DND-41 (cell line): Measurements from ENCODE around the gene GADD45GIP1.
"Not testable (repeated sequence)": the region's sequence is repeated elsewhere in the genome, so short reads cannot be mapped to it uniquely, and the experiment has no call there.

Experiments used
- ATAC-seq: fragments of 200-7000 bp; cut with Tn5 transposase; 3 replicates; pipeline ENCODE4 v1.9.1; 2021; ENCODE audit warnings: low read depth; ENCODE audit not compliant: insufficient read depth
- DNase-seq: peaks from one replicate; pipeline ENCODE4 v3.0.0-alpha.2; 2020
- H2AFZ ChIP-seq: 2 replicates; pipeline ENCODE4 v1.6.0; 2012; ENCODE audit warnings: low read depth, low read length
- H3K27ac ChIP-seq: 2 replicates; pipeline ENCODE4 v1.5.1; 2012; ENCODE audit warnings: low read length, inconsistent platforms
- H3K27me3 ChIP-seq: fragments of 200-600 bp; sonication (generic); 2 replicates; pipeline ENCODE4 v1.6.0; 2012; ENCODE audit warnings: low read length, mild to moderate bottlenecking, inconsistent platforms; ENCODE audit not compliant: insufficient read depth, poor library complexity
- H3K36me3 ChIP-seq: 2 replicates; pipeline ENCODE4 v1.5.1; 2012; ENCODE audit warnings: low read length, inconsistent platforms; ENCODE audit not compliant: insufficient read depth
- H3K4me1 ChIP-seq: 2 replicates; pipeline ENCODE4 v1.5.1; 2012; ENCODE audit warnings: mild to moderate bottlenecking, low read length; ENCODE audit not compliant: insufficient read depth
- H3K4me2 ChIP-seq: 2 replicates; pipeline ENCODE4 v1.6.0; 2012; ENCODE audit warnings: mild to moderate bottlenecking, moderate library complexity, low read length, inconsistent platforms; ENCODE audit not compliant: insufficient read depth
- H3K4me3 ChIP-seq, 2 experiments: fragments of 200-600 bp in 1 of 2; shearing (Covaris generic) in 1 of 2; 2 replicates each; pipeline ENCODE4 v1.5.1; 2012 to 2016; ENCODE audit warnings: inconsistent platforms in 2 of 2, low read length in 2 of 2, mild to moderate bottlenecking in 2 of 2, low read depth in 1 of 2, moderate library complexity in 1 of 2
- H3K79me2 ChIP-seq: 2 replicates; pipeline ENCODE4 v1.6.0; 2012; ENCODE audit warnings: low read length, inconsistent platforms; ENCODE audit not compliant: insufficient read depth
- H3K9ac ChIP-seq: 2 replicates; pipeline ENCODE4 v1.6.0; 2012; ENCODE audit warnings: low read depth, mild to moderate bottlenecking, inconsistent platforms, low read length, moderate library complexity
- H3K9me3 ChIP-seq: 2 replicates; pipeline ENCODE4 v1.5.1; 2012; ENCODE audit warnings: low read length, moderate library complexity, mild to moderate bottlenecking, inconsistent platforms; ENCODE audit not compliant: insufficient read depth, severe bottlenecking
- H4K20me1 ChIP-seq: 2 replicates; pipeline ENCODE4 v1.6.0; 2012; ENCODE audit warnings: low read length; ENCODE audit not compliant: insufficient read depth
- EZH2 ChIP-seq: IDR thresholded peaks from 3 replicates; pipeline ENCODE4 v1.6.1; 2012; ENCODE audit warnings: borderline replicate concordance, low read depth, mild to moderate bottlenecking, moderate library complexity, low read length, inconsistent platforms; ENCODE audit not compliant: severe bottlenecking
- TF ChIP-seq, protein P1 (sequence below): IDR thresholded peaks from 2 replicates; pipeline ENCODE4 v1.5.1; 2012; ENCODE audit warnings: borderline replicate concordance, low read length, moderate library complexity, mild to moderate bottlenecking; ENCODE audit not compliant: poor library complexity, severe bottlenecking; ENCODE audit errors: extremely low read depth

The GADD45GIP1 gene

DNA sequence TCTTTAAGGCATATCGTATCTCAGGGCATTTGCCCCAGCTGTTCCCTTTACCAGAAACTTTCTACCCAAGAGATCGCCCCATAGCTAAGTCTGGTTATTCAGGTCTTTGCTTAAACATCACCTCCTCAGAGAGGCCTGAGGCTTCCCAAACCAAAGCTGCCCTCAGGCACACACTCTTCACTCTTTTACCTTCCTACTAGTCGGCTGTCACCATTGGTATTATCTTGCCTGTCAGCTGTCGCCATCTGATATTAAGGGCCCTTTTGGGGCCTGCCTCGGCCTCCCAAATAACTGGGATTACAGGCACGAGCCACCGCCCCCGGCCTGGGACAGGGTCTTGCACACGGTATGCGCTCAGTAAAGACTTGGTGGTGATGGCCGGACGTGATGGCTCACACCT lies 1.0 kb downstream of the GADD45GIP1 start:
- peak overlapping the region; percentile 79 to 98 for H3K4me3 ChIP-seq
- H3K79me2 ChIP-seq: peaks cover 63% of the 10 kb centered on the region
- peaks cover 21% of the 10 kb centered on the region for H4K20me1 ChIP-seq
- DNase-seq (no peak), ATAC-seq (no peak)
- H3K36me3 ChIP-seq: peaks cover 52% of the 10 kb centered on the region
- no peaks in the 10 kb centered on the region for H3K9me3 ChIP-seq
- H3K4me2 ChIP-seq: peak overlapping the region; percentile 82
- H3K9ac ChIP-seq: peak overlapping the region; percentile 92
- H3K27me3 ChIP-seq: no peaks in the 10 kb centered on the region
- TF ChIP-seq EZH2: no peak
- H2AFZ ChIP-seq: 0 out of 2 replicates have a peak overlapping the region, but pooled peaks have one; percentile 98
- peaks cover 49% of the 10 kb centered on the region for H3K4me1 ChIP-seq
- peak overlapping the region; percentile 87 for H3K27ac ChIP-seq

GRCh38 chr19:12955575-12955974 lies 1.4 kb downstream of the GADD45GIP1 start:
- H2AFZ ChIP-seq, H3K9me3 ChIP-seq, ATAC-seq, H3K27me3 ChIP-seq, DNase-seq: not testable (repeated sequence)
- Histone ChIP-seq H3K9ac (peak overlapping the region; percentile 92), H3K4me2 (peak overlapping the region; percentile 82), H4K20me1 (peaks cover 21% of the 10 kb centered on the region), H3K27ac (peak overlapping the region; percentile 87), H3K36me3 (peaks cover 57% of the 10 kb centered on the region), H3K4me3 (peak overlapping the region; percentile 79 to 98; a peak in 3 of 4 replicates), H3K4me1 (peaks cover 49% of the 10 kb centered on the region), H3K79me2 (peaks cover 67% of the 10 kb centered on the region)

GRCh38 chr19:12954612-12954962 lies 2.4 kb downstream of the GADD45GIP1 start:
- Histone ChIP-seq H3K79me2 (peaks cover 73% of the 10 kb centered on the region), H2AFZ (no peak overlapping the region), H3K4me1 (peaks cover 49% of the 10 kb centered on the region), H3K36me3 (peaks cover 67% of the 10 kb centered on the region), H3K9me3 (no peaks in the 10 kb centered on the region), H3K27me3 (no peaks in the 10 kb centered on the region), H3K9ac (peak overlapping the region; percentile 14; the same call in 1 of the 2 replicates), H4K20me1 (peaks cover 25% of the 10 kb centered on the region), H3K4me3 (peak overlapping the region in 1 of 2 experiments; percentile 12; a peak in 1 of 4 replicates), H3K27ac (peak overlapping the region; percentile 43; the same call in 1 of the 2 replicates), H3K4me2 (peak overlapping the region; percentile 82)
- DNase-seq: no peak
- TF ChIP-seq, protein P1, sequence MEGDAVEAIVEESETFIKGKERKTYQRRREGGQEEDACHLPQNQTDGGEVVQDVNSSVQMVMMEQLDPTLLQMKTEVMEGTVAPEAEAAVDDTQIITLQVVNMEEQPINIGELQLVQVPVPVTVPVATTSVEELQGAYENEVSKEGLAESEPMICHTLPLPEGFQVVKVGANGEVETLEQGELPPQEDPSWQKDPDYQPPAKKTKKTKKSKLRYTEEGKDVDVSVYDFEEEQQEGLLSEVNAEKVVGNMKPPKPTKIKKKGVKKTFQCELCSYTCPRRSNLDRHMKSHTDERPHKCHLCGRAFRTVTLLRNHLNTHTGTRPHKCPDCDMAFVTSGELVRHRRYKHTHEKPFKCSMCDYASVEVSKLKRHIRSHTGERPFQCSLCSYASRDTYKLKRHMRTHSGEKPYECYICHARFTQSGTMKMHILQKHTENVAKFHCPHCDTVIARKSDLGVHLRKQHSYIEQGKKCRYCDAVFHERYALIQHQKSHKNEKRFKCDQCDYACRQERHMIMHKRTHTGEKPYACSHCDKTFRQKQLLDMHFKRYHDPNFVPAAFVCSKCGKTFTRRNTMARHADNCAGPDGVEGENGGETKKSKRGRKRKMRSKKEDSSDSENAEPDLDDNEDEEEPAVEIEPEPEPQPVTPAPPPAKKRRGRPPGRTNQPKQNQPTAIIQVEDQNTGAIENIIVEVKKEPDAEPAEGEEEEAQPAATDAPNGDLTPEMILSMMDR: no peak
- TF ChIP-seq EZH2: no peak
- ATAC-seq: no peak

DNA sequence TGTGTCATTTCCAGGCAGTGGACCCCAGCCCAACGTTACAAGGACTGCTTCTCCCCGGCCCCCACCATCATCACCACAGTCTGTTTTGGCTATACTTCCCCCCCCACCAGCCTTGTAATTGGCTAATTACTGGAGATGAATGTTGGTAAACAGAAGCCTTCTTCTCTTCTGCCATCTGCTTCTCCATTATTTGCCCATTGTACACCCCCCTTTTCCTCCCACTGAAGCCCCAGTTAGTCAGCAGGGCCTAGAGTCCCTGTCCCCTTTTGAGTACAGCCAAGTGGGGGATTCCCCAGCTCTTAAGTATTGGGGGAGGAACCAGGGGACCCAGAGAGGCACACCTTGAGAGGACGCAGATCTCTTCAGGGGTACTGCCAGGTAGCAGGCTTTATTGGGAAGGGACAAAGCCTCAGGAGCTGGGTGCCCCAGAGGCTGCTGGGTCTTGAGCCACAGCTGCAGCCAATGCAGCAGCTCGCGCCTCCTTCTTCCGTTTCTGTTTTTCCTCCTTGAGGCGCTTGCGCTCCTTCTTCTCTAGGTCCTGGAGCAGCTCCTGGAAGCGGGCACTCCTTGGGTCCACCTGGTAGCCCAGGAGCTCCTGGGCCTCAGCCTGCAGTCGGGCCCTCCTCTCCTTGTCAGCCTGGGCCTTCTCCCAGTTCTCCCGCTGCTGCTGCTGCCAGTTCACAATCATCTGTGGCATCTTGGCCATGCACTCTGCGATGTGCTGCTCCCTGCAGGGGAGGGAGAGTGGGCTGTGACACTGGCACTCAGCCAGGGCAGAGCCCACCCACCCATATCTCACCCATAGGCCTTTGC lies 3.0 kb downstream of the GADD45GIP1 start:
- no peaks in the 10 kb centered on the region for H3K27me3 ChIP-seq
- peak overlapping the region; percentile 43; the same call in 1 of the 2 replicates for H3K27ac ChIP-seq
- peaks cover 30% of the 10 kb centered on the region for H4K20me1 ChIP-seq
- peaks cover 79% of the 10 kb centered on the region for H3K79me2 ChIP-seq
- DNase-seq: no peak
- peak overlapping the region in 1 of 2 experiments; percentile 12; a peak in 1 of 4 replicates for H3K4me3 ChIP-seq
- peaks cover 50% of the 10 kb centered on the region for H3K4me1 ChIP-seq
- no peak overlapping the region for H2AFZ ChIP-seq
- no peak for TF ChIP-seq EZH2
- TF ChIP-seq, protein P1: no peak
- peak overlapping the region; percentile 14; the same call in 1 of the 2 replicates for H3K9ac ChIP-seq
- H3K36me3 ChIP-seq: peaks cover 72% of the 10 kb centered on the region
- H3K9me3 ChIP-seq: no peaks in the 10 kb centered on the region
- ATAC-seq: no peak
- peak overlapping the region; percentile 82 for H3K4me2 ChIP-seq
